ENCODE data around the gene EXOC5.
"Not testable (repeated sequence)": the region's sequence is repeated elsewhere in the genome, so short reads cannot be mapped to it uniquely, and the experiment has no call there.

EXOC5 gene

DNA sequence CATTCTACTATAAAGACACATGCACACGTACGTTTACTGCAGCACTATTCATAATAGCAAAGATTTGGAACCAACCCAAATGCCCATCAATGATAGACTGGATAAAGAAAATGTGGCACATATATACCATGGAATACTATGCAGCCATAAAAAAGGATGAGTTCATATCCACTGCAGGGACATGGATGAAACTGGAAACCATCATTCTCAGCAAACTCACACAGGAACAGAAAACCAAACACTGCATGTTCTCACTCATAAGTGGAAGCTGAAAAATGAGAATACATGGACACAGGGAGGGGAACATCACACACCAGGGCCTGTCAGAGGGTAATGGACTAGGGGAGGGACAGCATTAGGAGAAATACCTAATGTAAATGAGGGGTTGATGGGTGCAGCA lies 10.5 kb downstream of the EXOC5 start:
- DNase-seq = not testable (repeated sequence)

DNA sequence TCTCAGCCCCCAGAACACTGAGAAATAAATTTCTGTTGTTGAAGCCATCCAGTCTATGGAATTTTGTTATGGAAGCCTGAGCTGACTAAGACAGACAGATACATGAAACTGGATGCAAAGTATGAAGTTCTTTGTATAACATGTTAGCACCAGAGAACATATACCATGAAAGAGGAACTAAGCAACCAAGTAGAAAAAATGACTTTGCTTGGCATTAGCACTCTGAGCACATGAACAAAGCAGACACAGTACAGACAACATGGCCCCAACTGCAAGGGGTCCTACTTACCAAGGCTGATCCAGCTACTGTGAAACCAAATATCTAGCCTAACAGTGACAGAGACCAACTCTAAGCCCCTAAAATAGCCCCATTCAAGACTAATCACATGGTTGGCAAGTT lies 13.8 kb downstream of the EXOC5 start:
- no peak for DNase-seq

DNA sequence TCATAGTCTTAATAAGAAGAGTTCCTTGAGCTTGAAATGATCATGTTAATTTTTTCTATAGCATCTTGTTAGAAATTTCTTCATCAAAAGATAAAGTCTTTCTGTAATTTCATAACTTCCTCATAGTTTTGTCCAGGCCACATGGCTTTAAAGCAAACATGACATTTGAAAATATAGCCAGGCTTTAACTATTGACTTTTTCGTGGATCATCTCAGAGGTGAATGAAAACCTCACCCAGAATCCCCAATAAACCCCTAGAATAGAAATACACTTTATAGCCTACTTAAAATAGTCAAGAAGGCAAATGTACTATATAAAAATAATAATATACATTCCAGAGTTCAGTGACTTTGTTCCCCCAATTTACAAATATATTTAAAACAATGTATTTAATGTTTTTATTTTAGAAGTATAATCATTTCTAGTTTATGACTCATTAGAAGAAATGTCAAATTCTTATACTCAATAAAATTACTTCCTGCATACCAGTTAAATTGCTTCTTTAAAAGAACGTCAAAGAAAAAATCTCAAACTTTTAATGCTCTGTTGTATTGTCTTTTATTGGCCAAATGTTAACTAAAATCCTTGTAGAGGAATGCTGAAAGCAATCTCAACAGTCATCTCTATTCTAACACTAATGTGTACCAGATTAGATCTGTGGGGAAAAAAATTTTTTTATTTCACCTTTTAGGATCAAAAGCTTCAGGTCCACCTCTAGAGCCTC lies 21.6 kb downstream of the EXOC5 start:
- DNase-seq = no peak

DNA sequence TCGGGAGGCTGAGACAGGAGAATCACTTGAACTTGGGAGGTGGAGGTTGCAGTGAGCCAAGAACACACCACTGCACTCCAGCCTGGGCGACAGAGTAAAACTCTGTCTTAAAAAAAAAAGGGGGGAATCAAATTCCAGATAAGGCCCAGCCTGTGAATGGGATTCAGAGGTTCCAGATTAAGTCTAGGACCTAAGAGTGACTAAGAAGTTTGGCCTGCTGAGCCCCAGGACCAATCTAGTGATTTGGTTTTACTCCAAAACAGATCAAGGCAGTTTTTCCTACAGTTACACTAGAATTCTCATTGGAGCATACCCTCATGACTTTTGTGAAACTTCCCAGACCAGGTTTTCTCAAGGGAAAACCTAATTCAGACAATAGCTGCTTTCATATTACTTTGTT lies 22.8 kb downstream of the EXOC5 start:
- DNase-seq = no peak

DNA sequence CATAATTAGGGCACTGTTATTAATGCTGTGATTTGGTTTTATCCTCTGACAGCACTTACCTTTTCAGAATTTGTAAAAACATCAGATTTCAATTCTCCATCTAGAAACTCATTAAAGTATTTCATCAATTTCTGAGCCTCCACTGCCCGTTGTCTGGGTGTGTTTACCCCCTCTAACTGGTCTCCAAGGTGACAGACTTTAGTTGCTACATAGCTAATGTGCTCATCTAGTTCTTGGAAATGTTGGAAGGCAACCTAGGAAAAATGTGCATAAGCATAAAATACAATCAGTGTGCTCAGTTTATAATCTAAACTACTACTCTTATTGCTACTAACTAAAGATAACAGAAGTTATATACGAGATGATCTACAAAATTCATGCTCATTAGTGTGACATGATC lies 24.6 kb downstream of the EXOC5 start:
- no peak for DNase-seq

DNA sequence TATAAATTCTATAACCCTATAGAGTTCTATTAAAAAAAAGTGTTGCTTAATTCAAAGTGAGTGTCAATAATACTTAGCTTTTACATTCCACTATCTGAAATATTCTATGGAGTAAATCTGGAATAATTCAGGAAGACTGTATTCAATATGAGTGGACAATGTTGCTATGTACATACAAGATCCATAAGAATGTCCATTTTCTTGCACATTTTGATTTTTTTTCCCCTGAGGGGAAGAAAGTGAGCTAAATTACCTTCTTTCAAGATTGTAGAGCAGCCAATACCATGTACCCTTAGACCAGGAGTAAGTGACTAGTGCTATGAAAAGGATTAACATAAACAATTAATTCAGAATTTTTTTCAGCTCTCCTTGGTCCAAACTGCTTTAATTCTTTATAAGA lies 25.4 kb downstream of the EXOC5 start:
- no peak for DNase-seq

DNA sequence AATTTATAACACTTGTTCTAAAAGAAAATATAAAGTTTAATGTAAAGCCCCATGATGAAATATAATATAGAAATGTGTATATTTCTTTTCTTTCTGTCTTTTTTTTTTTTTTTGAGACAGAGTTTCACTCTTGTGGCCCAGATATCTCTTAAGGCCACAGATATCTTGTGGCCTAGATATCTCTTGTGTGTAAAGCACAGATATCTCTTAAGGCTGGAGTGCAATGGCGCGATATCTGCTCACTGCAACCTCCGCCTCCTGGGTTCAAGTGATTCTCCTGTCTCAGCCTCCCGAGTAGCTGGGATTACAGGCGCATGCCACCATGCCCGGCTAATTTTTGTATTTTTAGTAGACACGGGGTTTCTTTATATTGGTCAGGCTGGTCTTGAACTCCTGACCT lies 28.6 kb downstream of the EXOC5 start:
- DNase-seq = not testable (repeated sequence)

DNA sequence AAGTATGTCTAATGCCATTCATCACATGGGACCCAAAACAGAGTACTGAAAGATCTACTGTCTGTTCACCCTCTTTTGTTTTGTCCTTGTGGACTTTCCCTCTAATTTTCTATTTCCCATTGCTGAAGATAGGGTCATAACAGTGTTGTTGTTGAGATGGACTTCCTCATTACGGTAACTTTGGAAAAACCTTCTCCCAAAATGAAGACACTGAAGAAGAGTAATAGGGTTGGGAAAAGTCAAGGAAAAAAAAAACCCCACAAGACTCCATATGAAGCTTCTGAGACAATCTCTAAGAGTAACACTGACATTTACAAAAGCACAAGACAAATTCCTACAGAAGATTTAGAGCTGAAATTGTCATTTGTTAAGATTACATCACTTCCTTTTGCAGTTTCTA lies 36.7 kb downstream of the EXOC5 start:
- DNase-seq = no peak

DNA sequence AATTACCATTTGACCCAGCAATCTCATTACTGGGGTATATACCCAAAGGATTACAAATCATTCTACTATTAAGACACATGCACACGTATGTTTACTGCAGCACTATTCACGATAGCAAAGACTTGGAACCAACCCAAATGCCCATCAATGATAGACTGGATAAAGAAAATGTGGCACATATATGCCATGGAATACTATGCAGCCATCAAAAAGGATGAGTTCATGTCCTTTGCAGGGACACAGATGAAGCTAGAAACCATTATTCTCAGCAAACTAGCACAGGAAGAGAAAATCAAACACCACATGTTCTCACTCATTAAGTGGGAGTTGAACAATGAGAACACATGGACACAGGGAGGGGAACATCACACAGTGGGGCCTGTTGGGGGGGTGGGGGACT lies 40.4 kb downstream of the EXOC5 start:
- DNase-seq = not testable (repeated sequence)

DNA sequence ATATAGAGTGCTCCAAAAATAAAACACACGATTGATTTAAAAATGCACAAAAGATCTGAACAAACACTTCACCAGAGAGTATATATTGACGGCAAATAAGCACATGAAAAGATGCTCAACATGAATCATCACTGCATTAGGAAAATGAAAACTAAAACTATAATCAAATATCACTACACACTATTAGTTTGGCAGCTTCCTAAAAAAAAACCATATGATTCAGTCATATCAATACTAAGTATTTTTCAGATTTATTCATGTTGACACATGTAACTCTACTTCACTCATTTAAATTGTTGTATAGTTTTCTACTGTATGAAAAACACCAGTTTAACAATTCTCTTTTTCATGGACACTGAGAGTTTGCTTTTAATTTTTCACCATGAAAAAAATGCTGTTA lies 41.6 kb downstream of the EXOC5 start:
- DNase-seq = no peak

DNA sequence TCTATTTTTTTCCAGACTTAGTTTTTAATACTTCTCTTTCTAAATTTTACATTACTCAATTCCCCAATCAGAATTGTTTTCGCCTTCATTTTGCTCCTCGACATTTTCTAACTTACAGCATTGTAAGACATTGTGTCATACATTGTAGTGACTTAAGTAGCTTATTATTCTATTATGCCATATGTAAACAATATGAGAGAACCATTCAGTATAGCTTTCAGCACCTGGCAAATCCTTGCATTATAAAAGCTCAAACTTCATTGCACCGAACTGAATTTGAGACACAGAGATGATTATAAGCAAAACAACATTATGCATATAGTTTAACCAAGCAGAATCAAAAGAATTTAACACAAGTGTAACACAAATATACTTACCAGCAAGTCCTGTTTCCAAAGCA lies 46.8 kb downstream of the EXOC5 start:
- no peak for DNase-seq

DNA sequence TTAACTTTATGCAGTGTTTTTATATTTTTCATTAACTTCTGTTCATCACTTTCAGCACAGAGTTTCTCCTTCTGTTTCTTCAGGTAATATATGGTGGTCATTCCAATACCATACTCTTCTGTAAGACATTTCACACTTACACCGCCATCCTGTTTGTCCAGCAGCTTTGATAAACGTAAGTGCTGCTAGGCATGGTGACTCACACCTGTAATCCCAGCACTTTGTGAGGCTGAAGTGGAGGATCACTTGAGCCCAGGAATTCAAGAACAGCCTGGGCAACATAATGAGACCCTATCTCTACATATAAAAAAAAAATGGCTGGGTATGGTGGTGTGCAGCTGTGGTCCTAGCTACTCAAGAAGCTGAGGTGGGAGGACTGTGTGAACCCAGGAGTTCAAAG lies 55.8 kb downstream of the EXOC5 start:
- DNase-seq = no peak

DNA sequence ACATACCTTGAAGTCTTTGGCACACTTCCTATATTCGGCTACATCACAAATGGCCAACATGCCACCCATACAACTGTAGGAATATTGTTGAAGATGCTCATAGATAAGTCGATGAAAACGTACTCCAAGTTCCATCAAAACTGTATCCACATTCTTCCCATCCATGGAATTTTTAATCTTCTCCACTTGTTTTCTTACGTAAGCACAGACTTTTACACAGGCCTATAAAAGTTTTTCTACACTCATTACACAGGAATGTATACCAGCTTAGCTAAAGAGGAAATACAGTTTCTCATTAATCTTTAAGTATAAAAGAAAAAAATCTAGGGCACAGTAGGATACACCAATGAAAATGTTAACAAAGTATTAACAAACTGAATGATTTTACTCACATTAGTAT lies 59.1 kb downstream of the EXOC5 start:
- no peak for DNase-seq

DNA sequence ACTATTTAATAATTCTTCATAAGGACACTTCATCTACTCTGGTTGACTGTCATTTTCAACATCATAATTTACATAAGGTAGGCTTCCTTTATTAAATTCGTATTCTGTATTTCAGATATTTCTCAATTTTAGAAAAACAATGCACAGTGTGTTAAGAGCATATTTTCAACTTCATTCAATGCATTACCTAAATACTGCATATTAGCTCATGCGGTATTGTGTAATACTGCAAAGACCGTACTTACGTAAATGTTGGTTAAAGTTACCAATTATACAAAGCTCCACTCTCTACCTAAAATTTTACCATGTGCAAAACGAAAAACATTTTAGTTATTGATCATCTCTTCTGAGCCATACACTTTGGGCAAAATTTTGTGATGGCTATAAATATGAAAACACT lies 62.8 kb downstream of the EXOC5 start:
- DNase-seq = no peak

DNA sequence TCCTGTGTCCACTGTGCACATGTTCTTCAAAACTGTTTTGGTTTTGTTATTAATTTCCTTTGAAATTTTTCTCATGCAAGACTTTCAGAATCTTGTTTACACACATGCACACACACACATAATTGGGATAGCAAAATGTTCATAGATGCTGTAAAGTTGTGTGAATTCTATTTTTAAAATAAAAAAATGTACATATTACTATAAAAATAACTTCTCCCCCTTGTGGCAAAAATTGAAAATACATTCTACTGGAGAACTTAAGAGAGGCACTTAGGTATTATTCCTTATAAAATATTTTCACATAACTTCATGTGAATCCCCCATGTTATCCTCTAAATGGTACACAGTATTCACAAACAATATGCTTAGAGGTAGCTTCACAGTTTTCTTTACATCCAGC lies 66.0 kb downstream of the EXOC5 start:
- not testable (repeated sequence) for DNase-seq

DNA sequence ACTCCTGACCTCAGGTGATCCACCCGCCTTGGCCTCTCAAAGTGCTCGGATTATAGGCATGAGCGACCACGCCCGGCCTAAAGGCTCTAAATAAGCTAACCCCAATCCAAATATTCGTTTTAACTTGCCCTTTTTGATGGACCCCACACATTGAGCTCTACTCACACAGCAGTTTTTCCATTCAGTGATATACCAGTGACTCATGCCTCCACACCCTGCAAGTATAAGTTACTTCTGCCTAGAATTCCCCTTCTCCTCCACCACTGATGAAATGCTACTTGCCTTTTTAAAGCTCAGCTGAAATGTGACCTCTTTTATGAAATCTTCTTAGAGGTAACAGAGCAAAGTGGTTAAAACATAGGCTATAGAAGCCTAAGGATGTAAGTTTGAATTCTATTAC lies 68.8 kb downstream of the EXOC5 start:
- no peak for DNase-seq

DNA sequence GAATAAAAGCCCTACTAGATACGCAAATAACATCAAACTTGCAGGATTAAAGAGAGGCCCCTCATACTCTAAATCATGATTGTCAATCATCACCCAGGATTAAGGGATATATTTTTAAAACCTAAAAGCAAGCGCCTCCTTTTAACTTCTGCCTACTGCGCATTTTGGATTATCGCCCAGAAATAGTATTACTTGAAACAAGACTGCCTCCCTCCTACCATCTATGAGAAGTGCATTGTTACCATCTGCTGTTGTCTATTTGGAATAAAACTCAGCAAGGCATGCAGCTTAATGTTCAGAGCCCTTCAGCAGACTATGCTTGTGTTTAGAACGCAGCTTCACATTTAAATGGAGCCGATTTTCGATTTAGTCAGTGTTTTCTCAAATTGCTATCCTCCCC lies 79.6 kb downstream of the EXOC5 start:
- peak; percentile 22 for DNase-seq

DNA sequence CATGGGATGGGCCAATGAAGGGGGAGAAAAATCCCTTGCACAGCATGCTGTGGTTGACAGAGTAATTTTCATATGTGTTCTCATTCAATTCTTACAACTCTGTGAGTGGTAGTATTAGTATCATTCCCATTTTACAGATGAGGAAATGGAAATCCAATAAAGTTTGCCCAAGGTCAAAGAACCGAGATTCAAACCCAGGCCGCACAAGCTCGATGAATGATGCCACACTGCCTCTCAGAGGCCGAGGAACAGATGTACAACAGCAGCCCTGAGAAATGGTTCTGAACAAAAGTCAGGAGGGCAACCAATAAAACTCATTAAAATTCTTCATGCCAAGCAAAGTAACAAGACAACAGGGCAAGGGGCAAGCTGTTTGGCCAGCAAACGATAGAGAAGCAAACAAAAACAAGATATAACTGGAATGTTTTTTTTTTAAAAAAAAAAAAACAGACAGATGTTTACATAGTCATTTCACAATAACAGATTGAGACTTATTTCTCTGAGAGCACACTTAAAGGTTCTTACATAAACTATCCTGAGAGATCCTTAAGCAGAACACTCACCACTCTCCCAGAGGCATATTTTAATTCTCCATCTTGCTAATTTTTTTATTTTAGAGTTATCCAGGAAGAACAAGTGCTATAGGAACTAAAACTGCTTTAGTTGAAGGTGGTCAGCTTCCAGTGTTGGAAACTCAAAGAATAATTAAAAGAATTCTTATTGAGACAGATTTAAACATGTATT lies 85.8 kb downstream of the EXOC5 start:
- DNase-seq = peak; percentile 27

DNA sequence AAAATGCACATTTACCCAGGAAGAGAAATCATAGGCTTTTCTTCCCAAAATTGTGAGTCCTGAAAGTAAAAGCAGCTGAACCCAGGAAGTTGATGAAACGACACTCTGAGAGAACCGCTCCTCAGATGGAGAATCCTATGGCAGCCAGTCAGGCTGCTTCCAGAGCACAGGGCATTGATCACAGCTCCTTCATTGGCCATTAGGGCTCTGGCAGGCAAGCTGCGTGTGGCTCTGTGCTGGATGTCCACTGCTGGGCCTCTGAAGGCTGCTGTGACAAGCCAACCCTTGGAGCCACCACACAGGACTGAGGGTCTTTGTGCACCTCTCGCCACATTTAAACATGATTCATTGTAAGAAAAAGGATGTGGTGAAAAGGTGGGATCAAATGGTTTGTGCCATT lies 89.4 kb downstream of the EXOC5 start:
- no peak for DNase-seq

DNA sequence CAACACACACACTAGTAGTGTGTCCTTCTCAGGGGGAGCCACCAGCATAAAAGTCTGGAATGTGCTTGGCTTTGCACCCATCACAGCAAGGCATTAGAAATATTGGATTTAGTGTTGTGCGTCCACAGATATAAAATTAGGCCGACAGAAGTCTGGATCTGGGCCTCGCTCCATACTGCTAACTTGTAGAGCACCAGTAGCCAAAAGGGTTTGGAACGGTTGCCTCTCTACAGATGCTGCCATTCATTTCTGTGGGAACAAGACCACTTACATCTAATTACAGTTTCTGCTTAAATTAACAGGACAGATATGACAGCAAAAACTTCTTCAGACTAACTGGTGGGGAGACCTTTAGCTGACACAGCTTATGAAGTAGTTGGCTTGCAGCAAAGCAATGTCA lies 94.2 kb downstream of the EXOC5 start:
- DNase-seq = no peak

DNA sequence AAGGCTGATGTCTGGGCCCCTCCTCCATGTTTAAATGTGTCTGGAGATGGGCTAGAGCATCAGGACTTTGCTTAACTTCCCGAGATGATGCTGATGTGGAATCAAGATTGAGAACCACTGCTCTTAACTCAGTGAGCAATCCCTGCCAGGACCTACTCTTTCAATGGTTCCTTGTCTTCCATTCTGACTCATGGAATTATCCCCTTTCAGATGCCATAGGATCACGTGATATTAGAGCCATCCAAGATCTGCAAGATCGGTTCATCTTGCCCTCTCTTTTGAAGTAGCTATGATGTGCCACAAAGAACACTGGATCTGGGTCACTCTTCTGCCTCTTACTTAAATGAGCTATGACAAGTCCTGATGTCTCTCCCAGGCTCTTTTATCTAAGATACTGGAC lies 96.8 kb downstream of the EXOC5 start:
- no peak for DNase-seq

DNA sequence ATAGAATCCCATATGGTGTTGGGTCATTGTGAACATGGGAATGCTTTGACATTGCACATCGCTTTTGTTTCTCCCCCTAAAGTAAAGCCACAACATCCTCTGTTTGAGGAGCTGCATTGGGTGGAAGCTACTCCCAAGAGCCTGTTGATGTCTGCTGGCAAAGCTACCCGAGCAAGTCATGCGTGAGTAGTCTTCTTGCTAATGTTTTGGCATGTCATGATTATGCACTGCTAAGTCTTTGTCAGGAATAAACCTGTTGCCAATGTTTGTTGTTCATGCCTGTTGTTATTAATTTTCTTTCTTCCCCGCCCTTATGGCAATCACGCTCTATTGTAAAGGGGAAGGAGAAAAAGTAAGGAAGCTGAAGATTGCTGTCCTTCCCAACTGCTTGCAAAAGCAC lies 97.3 kb downstream of the EXOC5 start:
- DNase-seq = no peak

DNA sequence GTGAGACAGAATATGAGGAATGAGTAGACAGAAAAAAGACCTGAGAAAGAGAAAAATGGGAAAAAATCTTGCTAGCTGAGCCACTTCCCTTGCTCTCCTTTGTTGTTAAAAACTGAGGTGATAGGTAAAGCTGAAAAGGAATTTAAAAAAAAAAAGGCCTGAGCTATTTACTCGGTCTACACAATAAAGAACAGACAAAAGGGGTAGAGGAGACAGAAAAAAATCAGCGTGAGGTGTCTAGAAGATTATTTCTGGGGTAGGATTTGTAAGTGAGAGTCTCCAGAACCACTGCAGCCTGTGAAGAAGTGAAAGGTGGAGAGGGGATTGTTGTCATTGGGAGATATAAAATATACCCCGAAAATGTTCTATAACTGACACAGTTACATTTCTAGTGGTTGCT lies 98.8 kb downstream of the EXOC5 start:
- DNase-seq = no peak

DNA sequence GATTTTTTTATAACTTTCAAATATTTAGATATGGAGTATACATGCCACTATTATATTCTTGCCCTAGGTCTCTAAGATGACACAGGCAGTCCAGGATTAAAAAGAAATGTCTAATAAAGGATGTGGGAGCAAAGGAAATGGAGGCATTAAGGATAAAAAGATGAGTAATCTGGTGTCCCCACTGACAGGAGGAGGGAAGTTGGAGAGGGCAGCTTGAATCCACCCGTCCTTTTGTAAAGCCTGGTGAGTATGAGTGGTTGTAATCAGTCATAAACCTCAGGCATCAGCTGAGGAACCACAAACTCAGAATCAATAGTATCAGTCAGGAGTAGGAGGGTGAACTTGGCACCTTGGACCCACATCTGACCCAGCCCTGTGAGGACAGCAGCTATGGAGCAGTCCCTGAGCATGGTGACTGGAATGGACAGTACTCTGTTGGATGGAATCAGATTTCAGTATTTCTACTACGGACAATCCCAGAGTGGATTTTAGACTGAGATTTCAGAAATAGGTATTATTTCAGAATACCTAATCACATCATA lies 100.5 kb downstream of the EXOC5 start:
- no peak for DNase-seq
